Fibroblast of lung (primary cell): ENCODE data around the gene TP73. TPM values are rescaled to one million over a fixed set of nuclear protein-coding genes. Genes with fewer than 3 reads are reported as not detected.

Experiments
- DNase-seq, 2 donors: peaks; one replicate each; pipeline versions ENCODE4 v3.0.0 to v3.0.0-alpha.2; 2010; ENCODE audit warnings: low read depth in 2 of 2
- H2AFZ ChIP-seq: 2 replicates; pipeline ENCODE4 v1.5.1; 2012; ENCODE audit warnings: low read length, control low read depth, inconsistent platforms
- H3K27ac ChIP-seq: 2 replicates; pipeline ENCODE4 v1.5.1; 2011; ENCODE audit warnings: low read length, control low read depth; ENCODE audit not compliant: insufficient read depth
- H3K27me3 ChIP-seq: 2 replicates; pipeline ENCODE4 v1.5.1; 2011; ENCODE audit warnings: mild to moderate bottlenecking, low read length; ENCODE audit not compliant: control insufficient read depth, insufficient read depth
- H3K36me3 ChIP-seq: 2 replicates; pipeline ENCODE4 v1.5.1; 2011; ENCODE audit warnings: low read length; ENCODE audit not compliant: control insufficient read depth, insufficient read depth
- H3K4me1 ChIP-seq: 2 replicates; pipeline ENCODE4 v1.5.1; 2011; ENCODE audit warnings: low read length; ENCODE audit not compliant: control insufficient read depth, insufficient read depth; ENCODE audit errors: extremely low read depth
- H3K4me2 ChIP-seq: 2 replicates; pipeline ENCODE4 v1.5.1; 2011; ENCODE audit warnings: low read length, control low read depth; ENCODE audit not compliant: insufficient read depth; ENCODE audit errors: extremely low read depth
- H3K4me3 ChIP-seq, 4 experiments: fragments of 200-600 bp in 1 of 4; sonication (generic) in 1 of 4; replicated peaks in 1 of 4; 2 replicates each; pipeline ENCODE4 v1.5.1; 2011 to 2016; ENCODE audit warnings: low read length in 4 of 4, low read depth in 3 of 4, mild to moderate bottlenecking in 3 of 4, control low read depth in 2 of 4, inconsistent platforms in 1 of 4, mixed read lengths in 1 of 4; ENCODE audit not compliant: insufficient read depth in 1 of 4; ENCODE audit errors: control extremely low read depth in 1 of 4
- H3K79me2 ChIP-seq: 2 replicates; pipeline ENCODE4 v1.5.1; 2012; ENCODE audit warnings: mild to moderate bottlenecking, low read length, inconsistent platforms; ENCODE audit not compliant: control insufficient read depth, insufficient read depth
- H3K9ac ChIP-seq: 2 replicates; pipeline ENCODE4 v1.5.1; 2011; ENCODE audit warnings: mild to moderate bottlenecking, low read length, control low read depth; ENCODE audit not compliant: insufficient read depth
- H3K9me3 ChIP-seq: 2 replicates; pipeline ENCODE4 v1.5.1; 2012; ENCODE audit warnings: low read depth, low read length; ENCODE audit not compliant: control insufficient read depth, insufficient read depth
- H4K20me1 ChIP-seq: 2 replicates; pipeline ENCODE4 v1.5.1; 2011; ENCODE audit warnings: low read length; ENCODE audit not compliant: control insufficient read depth, insufficient read depth; ENCODE audit errors: extremely low read depth
- EZH2 ChIP-seq: IDR thresholded peaks from 2 replicates; pipeline ENCODE4 v1.5.1; 2012; ENCODE audit warnings: low read length, control low read depth, mild to moderate bottlenecking; ENCODE audit errors: missing control alignments
- polyA plus RNA-seq, 2 donors: library from polyadenylated mRNA; depleted of rRNA in 1 of 2; stranded (reverse) in 1 of 2; unstranded in 1 of 2; fragments of >200 nt; gene quantifications; 2 replicates each; pipeline ENCODE4 v1.2.1, GENCODE V29; 2011 to 2012; ENCODE audit warnings: missing spikeins in 1 of 2
- total RNA-seq: library from RNA; depleted of rRNA; stranded (reverse); fragments of >200 nt; gene quantifications from 2 replicates; pipeline ENCODE4 v1.2.1, GENCODE V29; 2014
- TF ChIP-seq, protein P1 (sequence below), 2 donors: IDR thresholded peaks in 1 of 2; conservative IDR thresholded peaks in 1 of 2; 1 replicate in 1 of 2; 2 replicates in 1 of 2; pipeline ENCODE4 v1.5.1; 2011 to 2012; ENCODE audit warnings: low read length in 2 of 2, control low read depth in 1 of 2, inconsistent platforms in 1 of 2, low read depth in 1 of 2, mild to moderate bottlenecking in 1 of 2

Gene TP73
- total and polyA plus RNA-seq, 2 donors (not counting 1 experiment from before 2014, with no cell fraction given), result not detected

GRCh38 chr1:3617806-3618345 is 34.4 kb upstream of the TP73 start:
- H3K36me3 ChIP-seq, result no peaks in the 10 kb centered on the region

DNA sequence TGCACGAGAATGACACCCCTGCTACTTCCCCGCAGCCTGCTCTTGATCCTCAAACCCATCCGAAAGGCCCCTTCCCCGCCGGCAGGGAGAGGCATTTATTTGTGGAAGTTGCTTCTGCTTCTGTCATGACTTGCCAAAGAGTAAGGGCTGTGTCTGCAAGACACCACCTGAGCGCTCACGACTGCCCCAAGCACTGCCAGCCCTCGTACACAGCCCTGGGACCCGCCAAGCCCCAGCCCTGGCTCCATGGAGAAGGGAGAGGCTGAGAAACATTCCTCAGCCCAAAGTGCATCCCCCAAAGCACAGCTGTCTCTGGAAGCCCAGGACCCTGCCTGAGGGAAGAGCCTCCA is 33.8 kb upstream of the TP73 start:
- Histone ChIP-seq H3K4me2 (no peak overlapping the region), H3K27ac (no peak overlapping the region), H3K4me3 (no peak overlapping the region), H3K36me3 (no peaks in the 10 kb centered on the region), H3K9ac (no peak overlapping the region), H4K20me1 (no peaks in the 10 kb centered on the region), H3K27me3 (no peaks in the 10 kb centered on the region), H2AFZ (no peak overlapping the region), H3K4me1 (peaks cover 4% of the 10 kb centered on the region), H3K9me3 (no peaks in the 10 kb centered on the region), H3K79me2 (no peaks in the 10 kb centered on the region)
- DNase-seq, result no peak
- TF ChIP-seq EZH2, result no peak
- TF ChIP-seq, protein P1, sequence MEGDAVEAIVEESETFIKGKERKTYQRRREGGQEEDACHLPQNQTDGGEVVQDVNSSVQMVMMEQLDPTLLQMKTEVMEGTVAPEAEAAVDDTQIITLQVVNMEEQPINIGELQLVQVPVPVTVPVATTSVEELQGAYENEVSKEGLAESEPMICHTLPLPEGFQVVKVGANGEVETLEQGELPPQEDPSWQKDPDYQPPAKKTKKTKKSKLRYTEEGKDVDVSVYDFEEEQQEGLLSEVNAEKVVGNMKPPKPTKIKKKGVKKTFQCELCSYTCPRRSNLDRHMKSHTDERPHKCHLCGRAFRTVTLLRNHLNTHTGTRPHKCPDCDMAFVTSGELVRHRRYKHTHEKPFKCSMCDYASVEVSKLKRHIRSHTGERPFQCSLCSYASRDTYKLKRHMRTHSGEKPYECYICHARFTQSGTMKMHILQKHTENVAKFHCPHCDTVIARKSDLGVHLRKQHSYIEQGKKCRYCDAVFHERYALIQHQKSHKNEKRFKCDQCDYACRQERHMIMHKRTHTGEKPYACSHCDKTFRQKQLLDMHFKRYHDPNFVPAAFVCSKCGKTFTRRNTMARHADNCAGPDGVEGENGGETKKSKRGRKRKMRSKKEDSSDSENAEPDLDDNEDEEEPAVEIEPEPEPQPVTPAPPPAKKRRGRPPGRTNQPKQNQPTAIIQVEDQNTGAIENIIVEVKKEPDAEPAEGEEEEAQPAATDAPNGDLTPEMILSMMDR (conservative IDR thresholded peaks at IDR 0.05 in 1 of 2, IDR thresholded peaks at IDR 0.05 in 1 of 2; ENCODE audit: low read depth in 1 of 2, low read length in 2 of 2), result no peak

More at GRCh38 chr1:3617806-3618345, 34.4 kb upstream of the TP73 start:
- Histone ChIP-seq H4K20me1 (no peaks in the 10 kb centered on the region), H2AFZ (no peak overlapping the region), H3K79me2 (no peaks in the 10 kb centered on the region), H3K9me3 (no peaks in the 10 kb centered on the region), H3K4me3 (no peak overlapping the region), H3K4me1 (no peaks in the 10 kb centered on the region), H3K4me2 (no peak overlapping the region), H3K27ac (no peak overlapping the region), H3K27me3 (no peaks in the 10 kb centered on the region), H3K9ac (no peak overlapping the region)
- DNase-seq, result no peak
- TF ChIP-seq, protein P1 (conservative IDR thresholded peaks at IDR 0.05 in 1 of 2, IDR thresholded peaks at IDR 0.05 in 1 of 2; ENCODE audit: low read depth in 1 of 2, low read length in 2 of 2), result no peak
- no peak for TF ChIP-seq EZH2

- H4K20me1 ChIP-seq, result no peaks in the 10 kb centered on the region
- H3K9ac ChIP-seq, result no peak overlapping the region
- no peaks in the 10 kb centered on the region for H3K36me3 ChIP-seq
- no peak overlapping the region for H3K27ac ChIP-seq
- TF ChIP-seq EZH2, result no peak
- TF ChIP-seq, protein P1 (conservative IDR thresholded peaks at IDR 0.05 in 1 of 2, IDR thresholded peaks at IDR 0.05 in 1 of 2; ENCODE audit: low read depth in 1 of 2, low read length in 2 of 2), result peak; percentile 80 to 90
- peak; percentile 67 to 79 for DNase-seq
- no peaks in the 10 kb centered on the region for H3K27me3 ChIP-seq
- no peak overlapping the region for H2AFZ ChIP-seq
- no peak overlapping the region for H3K4me2 ChIP-seq
- H3K9me3 ChIP-seq, result no peaks in the 10 kb centered on the region
- peaks cover 4% of the 10 kb centered on the region for H3K4me1 ChIP-seq
- no peak overlapping the region for H3K4me3 ChIP-seq
- H3K79me2 ChIP-seq, result no peaks in the 10 kb centered on the region
Observed at GRCh38 chr1:3618881-3619671, 33.2 kb upstream of the TP73 start.
